NCI-H69 (cell line): ENCODE measurements around the gene RNF103.
"Not testable (repeated sequence)": the region's sequence is repeated elsewhere in the genome, so short reads cannot be mapped to it uniquely, and the experiment has no call there.

Experiments
- DNase-seq: peaks from one replicate; lab custom pipeline; 2025; lab: John Stamatoyannopoulos, UW

RNF103 gene

DNA sequence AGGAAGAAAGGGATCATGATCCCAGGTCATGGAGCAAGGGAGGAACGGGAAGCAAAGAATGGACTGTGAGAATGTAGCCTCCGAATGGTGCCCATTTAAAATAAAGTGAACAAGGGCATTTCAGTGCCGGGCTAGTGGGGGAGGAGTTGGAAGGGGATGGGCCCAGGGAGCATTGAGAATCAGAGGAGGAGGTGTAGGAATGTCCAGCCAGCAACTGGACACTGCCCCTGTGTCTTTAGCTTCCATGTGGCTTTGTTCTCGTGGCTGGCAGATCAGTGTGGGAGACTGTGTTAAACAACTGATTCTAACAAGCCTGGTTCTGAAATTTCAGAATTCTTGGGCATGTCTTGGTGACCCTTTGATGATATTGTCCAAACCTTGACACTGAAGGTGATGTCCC is 1.4 kb upstream of the RNF103 start:
- no peak for DNase-seq

DNA sequence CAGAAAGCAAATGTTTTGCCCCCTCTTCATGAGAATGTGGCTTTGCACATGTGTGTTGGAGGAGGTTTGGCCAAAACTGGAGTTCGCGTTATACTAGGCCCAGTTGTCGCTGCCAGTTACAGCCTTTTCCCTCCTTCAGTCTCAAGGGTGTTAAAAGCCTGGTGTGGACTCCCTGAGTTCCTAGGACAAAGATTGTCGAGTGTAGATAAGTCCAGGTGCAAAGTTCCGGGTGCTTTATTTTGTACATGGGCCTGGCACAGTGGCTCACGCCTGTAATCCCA is 542 bp upstream of the RNF103 start:
- DNase-seq = peak; percentile 5

DNA sequence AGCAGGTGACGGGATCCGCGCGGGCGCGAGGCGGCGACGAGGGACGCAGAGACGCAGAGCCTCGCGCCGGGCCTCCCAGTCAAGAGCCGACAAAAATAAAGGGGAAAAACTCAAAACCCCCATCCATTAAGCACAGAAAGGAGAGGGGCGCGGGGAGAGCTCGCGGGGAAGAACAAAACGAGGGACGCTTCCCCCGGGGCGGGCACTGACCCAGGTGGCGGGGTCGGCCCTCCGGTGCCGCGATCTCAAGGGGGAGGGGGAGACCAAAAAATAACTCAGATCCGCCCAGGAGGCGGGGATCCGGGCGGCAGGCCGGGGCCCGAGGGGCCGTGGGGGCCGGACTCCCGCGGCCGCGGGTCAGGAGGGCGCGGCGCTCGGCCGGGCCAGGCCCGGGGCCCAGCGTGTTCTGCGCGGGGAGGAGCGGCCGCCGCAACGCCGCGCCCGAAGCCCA is 597 bp downstream of the RNF103 start:
- DNase-seq = peak; percentile 65

DNA sequence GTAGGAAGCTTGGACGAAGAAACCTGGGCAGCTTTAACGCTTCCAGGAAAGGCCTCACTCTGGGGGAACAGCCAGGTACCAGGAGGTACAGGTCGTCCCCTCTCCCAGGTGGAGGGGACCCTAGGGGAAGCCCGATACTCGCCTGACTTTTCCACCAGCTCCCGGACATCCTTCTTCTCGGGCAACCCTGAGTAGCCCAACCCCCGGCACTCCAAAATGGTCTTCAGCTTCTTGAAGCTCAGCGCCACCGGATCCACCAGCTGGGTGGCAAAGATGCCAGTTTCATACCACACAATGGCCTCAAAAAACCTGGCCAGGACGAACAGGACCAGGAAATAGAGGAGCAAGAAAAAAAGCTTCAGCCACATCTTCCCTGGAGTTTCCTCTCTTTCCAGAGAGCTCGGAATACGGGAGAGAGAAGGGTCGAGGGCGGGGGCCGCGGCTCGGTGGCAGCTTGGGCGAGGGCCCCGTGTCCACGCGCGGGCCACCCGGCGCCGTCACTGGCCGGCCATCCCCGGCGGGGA is 1.1 kb downstream of the RNF103 start:
- DNase-seq = peak; percentile 57

DNA sequence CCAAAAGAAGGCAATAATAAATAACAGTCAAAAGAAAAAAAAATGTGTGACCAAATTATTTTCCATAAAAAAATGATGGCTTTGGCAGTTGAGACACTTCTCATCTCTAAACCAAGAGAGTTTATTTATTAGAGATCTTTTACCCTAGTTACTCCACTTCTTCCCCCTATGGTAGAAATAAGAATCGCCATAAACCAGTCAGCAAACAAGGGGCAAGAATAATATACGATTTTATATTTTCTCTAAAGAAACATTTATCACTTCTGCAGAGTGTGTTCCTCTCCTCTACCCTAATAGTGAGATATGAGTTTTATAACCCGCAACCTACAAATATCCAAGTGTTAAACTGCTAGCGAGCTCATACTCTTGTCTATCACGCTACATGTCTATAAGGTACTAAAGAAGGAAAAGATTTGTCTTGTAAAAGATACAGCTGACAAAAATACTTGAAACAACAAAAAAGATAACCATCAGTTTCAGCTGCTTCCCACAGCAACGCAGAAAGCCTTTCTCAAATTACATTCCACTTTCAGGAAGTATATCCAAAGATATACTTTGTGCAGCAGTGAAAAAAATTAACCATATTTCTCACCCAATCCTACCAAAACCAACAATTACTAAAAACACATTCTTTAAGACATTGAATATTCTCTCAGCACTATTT is 2.3 kb downstream of the RNF103 start:
- peak; percentile 8 for DNase-seq

DNA sequence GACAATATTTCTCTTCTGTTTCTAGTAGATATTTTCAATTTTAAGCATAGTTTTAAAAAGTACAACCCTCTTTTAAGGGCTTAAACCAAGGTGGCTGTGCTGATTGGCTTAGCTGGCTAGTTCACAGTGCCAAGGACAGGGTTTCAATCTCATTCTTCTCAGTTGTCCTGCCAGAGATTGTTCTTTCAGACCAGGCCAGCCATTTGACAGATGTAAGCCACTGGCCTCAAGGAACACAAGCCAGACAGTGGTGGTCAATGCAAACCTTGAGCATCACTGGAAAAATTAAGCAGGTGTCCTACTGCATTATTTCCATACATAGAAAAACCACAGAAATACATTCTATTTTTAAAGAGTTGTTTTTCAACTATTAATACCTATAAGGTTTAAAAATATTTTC is 5.9 kb downstream of the RNF103 start:
- no peak for DNase-seq

DNA sequence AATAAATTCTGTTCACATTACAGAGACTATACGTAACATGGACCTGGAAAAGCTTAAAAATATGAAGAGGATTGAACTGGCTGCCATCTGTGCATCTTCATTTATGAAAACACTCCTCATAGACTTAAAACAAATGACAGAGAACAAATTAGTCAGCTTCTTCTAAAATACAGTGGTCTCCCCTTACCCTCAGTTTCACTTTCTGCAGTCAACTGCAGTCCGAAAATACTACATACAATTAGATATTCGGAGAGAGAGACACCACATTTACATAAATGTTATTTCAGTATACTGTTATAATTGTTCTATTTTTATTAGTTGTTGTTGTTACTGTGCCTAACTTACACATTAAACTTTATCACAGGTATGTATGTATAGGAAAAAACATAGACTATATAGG is 6.5 kb downstream of the RNF103 start:
- DNase-seq = no peak

DNA sequence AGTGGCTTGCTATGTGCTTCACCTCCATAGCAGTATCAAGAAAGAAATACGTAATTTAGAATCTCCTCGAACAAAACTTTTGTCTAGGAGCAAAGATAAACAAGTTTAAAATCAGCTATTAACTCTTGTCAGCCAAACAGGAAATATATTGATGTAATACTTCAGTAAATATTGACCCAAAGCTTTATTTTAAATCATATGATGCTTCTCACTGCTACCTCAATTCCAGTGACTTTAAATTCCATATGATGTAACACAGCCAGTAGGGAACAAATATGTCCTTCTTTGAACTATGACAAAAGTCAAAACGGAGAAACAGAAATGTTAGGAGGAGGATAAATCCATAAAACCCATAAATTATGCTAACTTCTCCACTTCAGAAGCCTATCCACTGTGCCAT is 7.2 kb downstream of the RNF103 start:
- DNase-seq = no peak

DNA sequence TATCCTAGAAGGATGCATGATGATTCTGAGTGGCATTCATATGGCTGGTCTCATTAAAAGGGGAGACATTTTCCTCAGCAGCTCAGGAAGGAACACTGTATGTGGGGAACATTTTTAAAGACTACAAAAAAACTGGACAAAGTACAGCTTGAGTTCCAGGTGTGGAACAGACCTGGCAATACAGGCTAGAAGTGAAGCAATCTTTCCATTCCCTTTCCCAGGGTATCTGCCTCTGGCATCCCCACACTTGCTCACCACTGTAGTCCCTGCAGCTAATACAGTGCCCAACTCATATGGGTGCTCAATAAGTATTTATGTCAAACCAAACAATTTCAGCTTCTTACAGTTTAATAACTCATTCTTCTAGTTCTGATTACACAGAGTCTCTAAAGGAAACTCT is 8.1 kb downstream of the RNF103 start:
- no peak for DNase-seq

DNA sequence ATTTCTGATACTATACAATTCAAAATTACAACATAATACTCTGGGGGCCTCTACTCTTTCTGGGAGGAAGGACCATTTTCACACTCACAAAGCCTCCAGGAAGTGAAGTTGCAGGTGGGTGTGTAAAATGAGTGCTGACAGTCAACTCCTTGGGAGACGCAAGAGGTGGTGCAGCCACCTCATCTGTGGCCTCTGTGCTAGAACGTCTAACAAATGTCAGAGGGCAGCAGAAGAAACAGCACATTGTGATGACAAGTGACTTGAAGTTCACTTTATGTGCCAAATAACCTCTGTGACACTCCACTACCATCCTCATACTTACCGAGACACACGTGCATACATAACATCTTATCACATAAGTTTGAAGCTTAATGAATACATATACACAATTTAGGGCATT is 10.2 kb downstream of the RNF103 start:
- no peak for DNase-seq

DNA sequence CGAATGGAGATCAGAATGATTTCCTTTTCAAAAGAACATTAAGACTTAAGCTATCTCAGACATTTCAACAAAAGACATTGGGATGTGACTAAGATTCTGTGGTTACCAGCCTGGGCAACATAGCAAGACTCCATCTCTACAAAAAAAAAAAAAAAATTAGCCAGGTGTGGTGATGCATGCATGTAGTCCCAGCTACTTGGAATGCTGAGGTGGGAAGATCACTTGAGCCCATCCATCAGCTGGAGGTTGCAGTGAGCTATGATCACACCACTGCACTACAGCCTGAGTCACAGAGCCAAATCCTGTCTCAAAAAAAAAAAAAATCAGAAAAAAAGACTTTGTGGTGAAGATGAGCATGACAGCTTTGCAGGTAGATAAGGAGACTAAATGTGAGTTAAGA is 12.8 kb downstream of the RNF103 start:
- no peak for DNase-seq

DNA sequence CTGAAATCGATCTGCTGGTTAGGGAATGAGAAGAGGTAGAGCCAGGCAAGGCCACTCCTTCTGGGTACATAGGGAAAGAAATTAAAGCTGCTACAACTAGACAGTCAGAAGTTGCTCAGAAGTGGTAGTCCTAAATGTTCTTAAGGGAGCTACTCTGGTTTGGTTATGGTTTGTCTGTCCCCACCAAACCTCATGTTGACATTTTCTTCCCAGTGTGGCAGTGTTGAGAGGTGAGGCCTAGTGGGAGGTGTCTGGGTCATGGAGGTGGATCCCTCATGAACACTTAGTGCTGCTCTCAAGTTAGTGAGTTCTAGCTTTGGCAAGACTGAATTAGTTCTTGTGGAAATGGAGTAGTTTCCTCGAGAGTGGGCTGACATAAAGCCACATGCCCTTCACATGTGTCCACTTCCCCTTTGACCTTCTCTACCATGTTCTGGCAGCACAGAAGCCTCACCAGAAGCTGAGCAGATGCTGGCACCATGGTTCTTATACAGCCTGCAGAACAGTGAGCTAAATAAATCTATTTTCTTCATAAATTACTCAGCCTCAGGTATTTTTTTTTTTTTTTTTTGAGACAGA is 14.7 kb downstream of the RNF103 start:
- no peak for DNase-seq

DNA sequence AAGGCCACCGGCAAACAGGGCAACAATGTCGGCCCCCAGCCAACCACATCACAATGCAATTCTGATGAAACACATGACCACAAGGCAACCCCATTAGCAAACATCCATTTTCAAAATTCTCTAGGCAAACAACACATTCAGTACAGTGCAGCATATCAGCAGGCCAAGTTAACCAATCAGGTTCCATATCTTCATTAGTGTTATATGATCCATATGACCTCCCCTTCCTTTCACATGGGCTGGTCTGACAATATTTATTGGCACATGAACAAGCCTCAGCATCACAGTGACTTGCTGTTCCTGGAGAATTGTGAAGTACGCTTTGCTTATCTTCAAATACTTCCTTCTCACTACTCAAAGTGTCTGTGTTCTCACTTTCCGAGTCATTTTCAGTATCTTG is 19.8 kb downstream of the RNF103 start:
- DNase-seq = no peak

DNA sequence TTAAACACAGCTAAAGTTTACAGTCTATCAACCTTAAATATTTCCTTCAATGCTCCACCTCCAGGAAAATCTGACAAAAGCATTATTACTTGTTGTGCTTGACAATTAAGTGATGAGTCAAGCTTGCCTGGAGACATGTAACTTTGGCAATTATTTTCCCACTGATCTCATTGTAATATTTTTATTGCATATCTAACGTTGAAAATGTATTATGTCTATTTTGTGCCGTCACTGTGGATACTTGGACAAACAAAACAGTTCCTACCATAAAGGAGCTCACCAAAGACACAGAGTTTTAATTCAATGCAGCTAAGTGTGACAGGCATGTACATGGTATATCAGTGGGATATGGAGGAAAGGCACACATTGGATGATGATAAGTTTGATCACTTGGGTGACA is 24.7 kb downstream of the RNF103 start:
- DNase-seq = no peak

DNA sequence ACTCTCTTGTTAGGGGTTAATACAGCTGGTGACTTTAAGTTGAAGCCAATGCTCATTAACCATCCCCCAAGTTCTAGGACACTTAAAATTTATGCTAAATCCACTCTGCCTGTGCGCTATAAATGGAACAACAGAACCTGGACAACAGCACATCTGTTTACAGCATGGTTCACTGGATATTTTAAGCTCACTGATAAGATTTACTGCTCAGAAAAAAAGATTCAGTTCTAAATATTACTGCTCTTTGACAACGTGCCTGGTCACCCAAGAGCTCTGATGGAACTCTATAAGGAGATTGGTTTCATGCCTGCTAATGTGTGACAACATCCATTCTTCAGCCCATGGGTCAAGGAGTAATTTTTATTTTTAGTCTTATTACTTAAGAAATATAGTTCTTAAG is 27.5 kb downstream of the RNF103 start:
- no peak for DNase-seq

DNA sequence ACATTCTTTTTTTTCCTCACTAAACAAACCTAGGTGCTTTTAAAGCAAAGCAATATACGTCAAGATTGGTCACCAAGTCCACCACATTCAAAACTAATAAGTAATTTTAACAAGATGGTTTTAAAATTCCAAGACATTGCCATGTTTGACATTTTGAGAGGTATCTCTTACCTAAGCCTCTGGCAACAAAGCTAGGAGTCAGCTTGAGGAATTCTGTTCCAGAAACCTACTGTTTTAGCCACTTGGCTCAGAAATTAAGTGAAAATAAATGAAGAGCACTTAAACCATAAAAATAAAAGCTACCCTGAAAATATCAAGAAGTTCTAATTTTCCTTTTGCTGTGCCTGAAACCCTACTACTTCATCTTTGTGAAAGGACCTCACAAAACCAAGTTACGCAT is 30.4 kb downstream of the RNF103 start:
- no peak for DNase-seq

DNA sequence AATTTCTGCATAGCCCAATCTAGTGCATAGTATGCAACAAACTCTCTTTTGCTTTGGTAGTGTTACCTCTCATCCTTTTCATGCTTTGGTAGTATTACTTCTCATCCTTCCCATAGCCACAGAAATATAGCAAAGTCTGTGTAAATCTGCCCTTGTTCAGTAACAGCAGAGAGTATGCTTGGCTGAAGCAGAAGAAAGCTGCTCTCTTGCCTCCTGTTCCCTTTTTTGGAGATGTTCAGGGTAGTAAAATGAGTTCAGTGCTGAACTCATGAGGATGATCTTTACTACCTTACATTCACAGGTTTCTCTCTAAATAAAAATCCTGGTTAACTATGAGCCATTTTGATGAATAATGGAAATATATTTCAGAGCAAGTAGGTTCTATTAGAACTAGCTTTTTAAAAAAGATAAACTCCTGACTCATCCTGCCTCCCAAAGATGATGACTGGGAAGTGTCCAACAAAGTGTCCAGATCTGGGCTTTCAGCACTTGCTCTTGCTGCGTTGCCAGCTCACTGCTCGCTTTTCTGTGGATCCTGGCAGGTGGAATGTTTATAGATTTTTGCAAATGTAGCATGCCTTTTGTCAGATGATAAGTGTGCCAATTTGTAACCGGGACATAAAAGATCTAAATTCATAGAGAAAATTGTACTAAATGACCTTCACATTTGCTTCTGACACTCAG is 31.0 kb downstream of the RNF103 start:
- DNase-seq = no peak

DNA sequence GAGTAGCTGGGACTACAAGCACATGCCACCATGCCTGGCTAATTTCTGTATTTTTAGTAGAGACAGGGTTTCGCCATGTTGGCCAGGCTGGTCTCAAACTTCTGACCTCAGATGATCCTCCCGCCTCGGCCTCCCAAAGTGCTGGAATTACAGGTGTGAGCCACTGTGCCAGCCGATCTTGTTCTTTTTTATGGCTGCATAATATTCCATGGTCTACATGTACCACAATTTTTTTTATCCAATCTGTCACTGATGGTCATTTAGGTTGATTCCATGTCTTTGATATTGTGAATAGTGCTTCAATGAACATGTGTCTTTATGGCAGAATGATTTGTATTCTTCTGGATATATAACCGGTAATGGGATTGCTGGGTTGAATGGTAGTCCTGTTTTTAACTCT is 34.0 kb downstream of the RNF103 start:
- not testable (repeated sequence) for DNase-seq

DNA sequence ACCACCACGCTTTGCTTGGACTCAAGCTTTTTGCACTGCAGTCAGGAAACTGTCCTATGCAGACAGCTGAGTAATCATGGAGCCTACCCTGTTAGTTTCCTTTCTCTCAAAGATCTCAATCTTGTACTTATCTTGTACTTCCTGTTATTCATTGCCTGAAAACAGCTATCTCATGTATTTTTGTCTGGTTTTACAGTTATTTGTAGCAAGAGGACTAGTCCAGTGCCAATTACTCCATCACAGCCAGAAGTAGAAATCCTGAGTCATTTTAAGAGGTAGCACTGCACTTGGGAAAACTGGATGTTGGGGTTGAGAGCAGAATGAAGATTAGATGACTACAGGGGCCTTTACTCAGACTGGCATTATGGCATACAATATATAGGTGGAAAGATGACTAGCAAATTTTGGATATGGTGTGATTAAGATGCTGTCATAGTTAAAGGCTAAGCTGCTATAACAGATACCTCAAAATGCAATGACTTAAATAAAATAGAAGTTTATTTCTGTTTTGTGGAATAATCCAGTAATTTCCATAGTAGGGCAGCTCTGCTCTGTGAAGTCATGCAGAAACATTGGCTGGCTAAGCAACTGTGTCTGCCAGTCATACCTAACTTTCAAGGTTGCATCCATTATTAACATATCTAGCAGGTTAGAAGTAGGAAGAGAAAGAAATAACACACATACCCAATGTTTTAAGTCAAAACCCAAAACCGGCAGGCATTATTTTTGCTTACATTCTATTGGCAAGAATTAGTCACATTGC is 39.3 kb downstream of the RNF103 start:
- no peak for DNase-seq

DNA sequence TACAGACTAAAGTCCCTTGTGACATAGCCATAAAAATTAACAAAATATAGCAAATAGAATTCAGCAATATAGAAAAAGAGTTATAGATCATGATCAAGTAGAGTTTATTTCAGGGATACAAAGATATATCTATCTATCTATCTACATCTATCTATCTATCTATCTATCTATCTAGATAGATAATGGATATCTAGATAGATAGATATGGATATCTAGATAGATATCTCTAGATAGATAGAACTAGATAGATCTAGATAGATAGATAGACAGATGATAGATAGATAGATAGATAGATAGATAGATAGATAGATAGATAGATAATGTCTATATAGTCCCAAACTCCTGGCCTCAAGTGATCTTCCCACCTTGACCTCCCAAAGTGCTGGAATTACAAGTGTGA is 43.1 kb downstream of the RNF103 start:
- no peak for DNase-seq

DNA sequence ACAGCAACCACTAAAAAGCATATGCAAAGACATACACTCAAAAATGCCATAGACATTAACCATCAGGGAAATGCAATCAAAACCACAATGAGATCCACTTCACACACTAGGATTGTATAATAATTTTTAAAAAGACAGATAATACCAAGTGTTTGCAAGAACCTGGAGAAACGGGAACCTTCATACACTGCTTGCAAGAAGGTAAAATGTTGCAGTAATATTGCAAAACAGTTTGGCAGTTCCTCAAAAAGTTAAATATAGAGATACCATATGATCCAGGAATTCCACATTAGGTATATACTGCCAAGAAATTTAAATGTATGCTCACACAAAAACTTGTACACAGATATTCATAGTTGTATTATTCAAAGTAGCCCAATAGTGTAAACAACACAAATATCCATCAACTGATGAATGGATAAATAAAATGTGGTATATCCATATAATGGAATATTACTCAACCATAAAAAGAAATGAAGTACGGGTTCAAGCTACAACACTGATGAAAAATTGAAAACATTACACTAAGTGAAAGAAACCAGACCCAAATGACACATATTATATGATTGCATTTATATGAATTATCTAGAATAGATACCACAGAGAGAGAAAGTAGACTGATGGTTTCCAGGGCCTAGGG is 45.7 kb downstream of the RNF103 start:
- no peak for DNase-seq

DNA sequence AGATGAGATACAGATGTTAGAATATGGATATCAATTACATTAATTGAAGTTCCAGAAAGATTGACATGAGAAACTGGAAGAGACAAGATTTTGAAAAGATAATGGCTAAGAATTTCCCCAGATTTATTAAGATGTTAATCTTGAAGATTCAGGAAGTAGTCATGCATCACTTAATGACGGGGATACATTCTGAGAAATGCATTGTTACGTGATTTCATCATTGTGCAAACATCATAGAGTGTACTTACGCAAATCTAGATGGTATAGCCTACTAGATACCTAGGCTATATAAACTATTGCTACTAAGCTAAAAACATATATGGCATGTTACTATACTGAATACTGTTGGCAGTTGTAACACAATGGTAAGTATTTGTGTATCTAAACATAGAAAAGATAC is 53.6 kb downstream of the RNF103 start:
- no peak for DNase-seq

DNA sequence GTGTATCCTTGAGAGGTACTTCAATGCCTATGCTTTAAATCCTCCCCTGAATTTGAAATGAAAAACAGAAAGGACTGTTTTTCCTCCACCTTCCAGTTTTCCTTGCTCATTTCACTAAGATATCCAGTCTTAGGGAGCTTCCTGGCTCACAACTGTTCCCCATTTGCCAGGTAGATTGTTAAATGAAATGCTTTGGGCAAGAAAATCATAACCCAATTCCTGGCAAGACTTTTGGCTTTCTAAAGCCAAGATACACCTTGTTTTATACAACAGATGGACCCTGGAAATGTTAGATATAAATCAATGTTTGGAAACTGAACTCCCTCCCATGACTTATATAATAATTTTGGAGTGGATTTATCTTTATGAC is 56.9 kb downstream of the RNF103 start:
- DNase-seq = no peak
